Osteoblast (primary cell): Measurements from ENCODE around the gene SLAIN1. TPM values are rescaled to one million over a fixed set of nuclear protein-coding genes. Genes with fewer than 3 reads are reported as not detected.

ENCODE experiments used
- DNase-seq: peaks from one replicate; pipeline ENCODE4 v3.0.0; 2011; ENCODE audit warnings: low spot score, mixed read lengths; ENCODE audit not compliant: insufficient read length; ENCODE audit errors: missing footprints
- H2AFZ ChIP-seq: 2 replicates; pipeline ENCODE4 v1.6.0; 2011; ENCODE audit warnings: mild to moderate bottlenecking, low read length
- H3K27ac ChIP-seq: 2 replicates; pipeline ENCODE4 v1.5.1; 2011; ENCODE audit warnings: mild to moderate bottlenecking, low read depth, low read length, moderate library complexity
- H3K27me3 ChIP-seq: 2 replicates; pipeline ENCODE4 v1.6.0; 2012; ENCODE audit warnings: mild to moderate bottlenecking, control low read depth, inconsistent platforms, low read length, moderate library complexity; ENCODE audit not compliant: insufficient read depth
- H3K36me3 ChIP-seq: 2 replicates; pipeline ENCODE4 v1.5.1; 2011; ENCODE audit warnings: mild to moderate bottlenecking, low read length, control low read depth, moderate library complexity; ENCODE audit not compliant: insufficient read depth
- H3K4me1 ChIP-seq: 2 replicates; pipeline ENCODE4 v1.5.1; 2011; ENCODE audit warnings: mild to moderate bottlenecking, low read length, control low read depth, moderate library complexity; ENCODE audit not compliant: insufficient read depth
- H3K4me2 ChIP-seq: 2 replicates; pipeline ENCODE4 v1.6.0; 2011; ENCODE audit warnings: mild to moderate bottlenecking, low read length; ENCODE audit not compliant: insufficient read depth
- H3K4me3 ChIP-seq: fragments of 200-600 bp; sonication (generic); 3 replicates; pipeline ENCODE4 v1.5.1; 2012; ENCODE audit warnings: mild to moderate bottlenecking, low read length, inconsistent platforms; ENCODE audit not compliant: insufficient read depth
- H3K79me2 ChIP-seq: 2 replicates; pipeline ENCODE4 v1.6.0; 2012; ENCODE audit warnings: mild to moderate bottlenecking, low read length, control low read depth, inconsistent platforms; ENCODE audit not compliant: insufficient read depth
- H3K9me3 ChIP-seq: 2 replicates; pipeline ENCODE4 v1.5.1; 2011; ENCODE audit warnings: low read depth, low read length, control low read depth
- H4K20me1 ChIP-seq: 2 replicates; pipeline ENCODE4 v1.6.0; 2012; ENCODE audit warnings: mild to moderate bottlenecking, low read length, control low read depth; ENCODE audit not compliant: insufficient read depth
- total RNA-seq: library from RNA; depleted of rRNA; stranded (reverse); fragments of >200 nt; gene quantifications from 2 replicates; pipeline ENCODE4 v1.2.3, GENCODE V29; 2012
- TF ChIP-seq, protein P1 (sequence below): IDR thresholded peaks from 2 replicates; pipeline ENCODE4 v1.5.1; 2011; ENCODE audit warnings: mild to moderate bottlenecking, low read depth, low read length, moderate library complexity; ENCODE audit errors: extremely low read depth

SLAIN1 gene
- total RNA-seq, 1 donor, result not detected

GRCh38 chr13:77719128-77719527 lies 21.6 kb downstream of the SLAIN1 start:
- H3K4me1 ChIP-seq, result no peaks in the 10 kb centered on the region
- TF ChIP-seq, protein P1, sequence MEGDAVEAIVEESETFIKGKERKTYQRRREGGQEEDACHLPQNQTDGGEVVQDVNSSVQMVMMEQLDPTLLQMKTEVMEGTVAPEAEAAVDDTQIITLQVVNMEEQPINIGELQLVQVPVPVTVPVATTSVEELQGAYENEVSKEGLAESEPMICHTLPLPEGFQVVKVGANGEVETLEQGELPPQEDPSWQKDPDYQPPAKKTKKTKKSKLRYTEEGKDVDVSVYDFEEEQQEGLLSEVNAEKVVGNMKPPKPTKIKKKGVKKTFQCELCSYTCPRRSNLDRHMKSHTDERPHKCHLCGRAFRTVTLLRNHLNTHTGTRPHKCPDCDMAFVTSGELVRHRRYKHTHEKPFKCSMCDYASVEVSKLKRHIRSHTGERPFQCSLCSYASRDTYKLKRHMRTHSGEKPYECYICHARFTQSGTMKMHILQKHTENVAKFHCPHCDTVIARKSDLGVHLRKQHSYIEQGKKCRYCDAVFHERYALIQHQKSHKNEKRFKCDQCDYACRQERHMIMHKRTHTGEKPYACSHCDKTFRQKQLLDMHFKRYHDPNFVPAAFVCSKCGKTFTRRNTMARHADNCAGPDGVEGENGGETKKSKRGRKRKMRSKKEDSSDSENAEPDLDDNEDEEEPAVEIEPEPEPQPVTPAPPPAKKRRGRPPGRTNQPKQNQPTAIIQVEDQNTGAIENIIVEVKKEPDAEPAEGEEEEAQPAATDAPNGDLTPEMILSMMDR, result no peak
- no peak overlapping the region for H2AFZ ChIP-seq
- DNase-seq, result no peak
- no peak overlapping the region for H3K4me3 ChIP-seq
- no peaks in the 10 kb centered on the region for H3K27me3 ChIP-seq
- no peaks in the 10 kb centered on the region for H3K79me2 ChIP-seq
- no peaks in the 10 kb centered on the region for H3K9me3 ChIP-seq
- no peaks in the 10 kb centered on the region for H4K20me1 ChIP-seq
- no peak overlapping the region for H3K4me2 ChIP-seq
- no peaks in the 10 kb centered on the region for H3K36me3 ChIP-seq
- no peak overlapping the region for H3K27ac ChIP-seq

DNA sequence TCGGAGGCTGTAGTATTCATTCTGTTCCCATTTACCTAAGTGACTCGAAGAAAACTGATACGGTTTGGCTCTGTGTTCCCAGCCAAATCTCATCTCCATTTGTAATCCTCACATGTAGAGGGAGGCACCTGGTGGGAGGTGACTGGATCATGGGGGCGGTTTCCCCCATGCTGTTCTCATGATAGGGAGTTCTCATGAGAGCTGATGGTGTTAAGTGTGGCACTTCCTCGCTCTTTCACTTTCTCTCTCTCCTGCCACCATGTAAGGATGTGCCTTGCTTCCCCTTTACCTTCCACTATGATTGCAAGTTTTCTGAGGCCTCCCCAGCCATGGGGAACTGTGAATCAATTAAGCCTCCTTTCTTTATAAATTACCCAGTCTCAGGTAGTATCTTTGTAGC lies 23.5 kb downstream of the SLAIN1 start:
- Histone ChIP-seq H2AFZ (no peak overlapping the region), H4K20me1 (no peaks in the 10 kb centered on the region), H3K9me3 (no peaks in the 10 kb centered on the region), H3K79me2 (no peaks in the 10 kb centered on the region), H3K4me3 (no peak overlapping the region), H3K36me3 (no peaks in the 10 kb centered on the region), H3K4me2 (no peak overlapping the region), H3K27ac (no peak overlapping the region), H3K4me1 (no peaks in the 10 kb centered on the region), H3K27me3 (no peaks in the 10 kb centered on the region)
- DNase-seq, result no peak
- TF ChIP-seq, protein P1, result no peak

- Histone ChIP-seq H2AFZ (no peak overlapping the region), H3K27me3 (no peaks in the 10 kb centered on the region), H3K27ac (no peak overlapping the region), H4K20me1 (no peaks in the 10 kb centered on the region), H3K36me3 (no peaks in the 10 kb centered on the region), H3K4me3 (no peak overlapping the region), H3K4me1 (no peaks in the 10 kb centered on the region), H3K79me2 (no peaks in the 10 kb centered on the region), H3K9me3 (no peaks in the 10 kb centered on the region), H3K4me2 (no peak overlapping the region)
- TF ChIP-seq, protein P1, result no peak
- DNase-seq, result no peak
Measured at GRCh38 chr13:77724092-77724491, 26.6 kb downstream of the SLAIN1 start.

DNA sequence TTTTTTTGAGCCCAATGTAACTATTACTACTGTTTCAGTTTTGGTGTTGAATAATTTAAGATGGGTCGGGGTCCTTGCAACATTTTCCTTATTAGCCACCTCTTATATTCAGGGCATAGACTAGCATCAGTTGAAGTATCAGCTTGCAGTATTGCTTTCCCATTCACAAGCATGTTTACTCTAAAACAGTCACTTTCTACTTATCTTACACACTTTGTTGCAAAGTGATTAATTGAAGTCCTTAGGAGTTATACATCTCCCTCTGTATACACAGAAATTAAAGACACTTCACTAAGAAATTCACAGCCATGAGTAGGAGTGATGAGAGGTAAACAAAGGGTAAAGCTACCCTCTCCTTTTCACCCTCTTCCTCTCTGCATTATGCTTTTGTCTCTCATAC lies 27.6 kb downstream of the SLAIN1 start:
- Histone ChIP-seq H3K9me3 (no peaks in the 10 kb centered on the region), H3K4me1 (no peaks in the 10 kb centered on the region), H3K79me2 (no peaks in the 10 kb centered on the region), H3K27ac (no peak overlapping the region), H3K36me3 (no peaks in the 10 kb centered on the region), H3K4me2 (no peak overlapping the region), H3K4me3 (no peak overlapping the region), H4K20me1 (no peaks in the 10 kb centered on the region), H2AFZ (no peak overlapping the region), H3K27me3 (no peaks in the 10 kb centered on the region)
- no peak for DNase-seq
- TF ChIP-seq, protein P1, result no peak
